SK-N-SH (cell line): Measurements from ENCODE around the gene PALM2AKAP2. TPM values are rescaled to one million over a fixed set of nuclear protein-coding genes. Genes with fewer than 3 reads are reported as not detected.

ENCODE experiments used
- CTCF ChIA-PET: fragments of 300-600, 350-600 bp; formaldehyde crosslinking; extraction: SDS; loops from one replicate; lab custom pipeline; 2021; lab: Yijun Ruan, JAX
- POLR2A ChIA-PET: fragments of 350-600 bp; sonication (Branson Sonifier 250); formaldehyde crosslinking; extraction: SDS; loops from one replicate; lab custom pipeline; 2020; ENCODE audit warnings: antibody characterized with exemption, inconsistent platforms; lab: Yijun Ruan, JAX
- DNase-seq: peaks from one replicate; pipeline ENCODE4 v3.0.0; 2012
- H2AFZ ChIP-seq: fragments of 200-600 bp; sonication (generic); 2 replicates; pipeline ENCODE4 v1.8.1; 2016; ENCODE audit warnings: antibody characterized with exemption, mild to moderate bottlenecking, low read depth
- H3F3A ChIP-seq: fragments of 200-600 bp; sonication (generic); replicated peaks from 2 replicates; pipeline ENCODE3; 2016; ENCODE audit warnings: antibody characterized with exemption, mild to moderate bottlenecking; ENCODE audit not compliant: insufficient read depth
- H3K27ac ChIP-seq, 2 experiments: fragments of 200-500 bp in 1 of 2; fragments of 200-600 bp in 1 of 2; sonication (Bioruptor generic) in 1 of 2; sonication (generic), shearing (Covaris generic) in 1 of 2; 2 replicates each; pipeline versions ENCODE4 v1.5.1 to v1.6.1; 2014 to 2016; ENCODE audit warnings: low read depth in 2 of 2, inconsistent platforms in 1 of 2, low read length in 1 of 2, mild to moderate bottlenecking in 1 of 2, mixed read lengths in 1 of 2
- H3K27me3 ChIP-seq: fragments of 200-600 bp; sonication (generic), shearing (Covaris generic); 2 replicates; pipeline ENCODE4 v1.6.1; 2016; ENCODE audit warnings: mixed run types; ENCODE audit not compliant: insufficient read depth
- H3K36me3 ChIP-seq, 2 experiments: fragments of 200-500 bp in 1 of 2; fragments of 200-600 bp in 1 of 2; sonication (Bioruptor generic) in 1 of 2; sonication (generic) in 1 of 2; replicated peaks in 1 of 2; 2 replicates each; pipeline versions ENCODE3 to v1.5.1; 2014 to 2016; ENCODE audit warnings: low read length in 1 of 2, mild to moderate bottlenecking in 1 of 2; ENCODE audit not compliant: insufficient read depth in 2 of 2, control insufficient read depth in 1 of 2
- H3K4me1 ChIP-seq, 2 experiments: fragments of 200-500 bp in 1 of 2; fragments of 200-600 bp in 1 of 2; sonication (Bioruptor generic) in 1 of 2; sonication (generic), shearing (Covaris generic) in 1 of 2; 2 replicates each; pipeline versions ENCODE4 v1.5.1 to v1.6.1; 2014 to 2016; ENCODE audit warnings: low read depth in 1 of 2, low read length in 1 of 2, mixed run types in 1 of 2; ENCODE audit not compliant: insufficient read depth in 2 of 2, control insufficient read depth in 1 of 2
- H3K4me2 ChIP-seq: fragments of 200-600 bp; sonication (generic), shearing (Covaris generic); 2 replicates; pipeline ENCODE4 v1.6.1; 2017; ENCODE audit warnings: mixed run types
- H3K4me3 ChIP-seq, 2 experiments: fragments of 200-500 bp in 1 of 2; fragments of 200-600 bp in 1 of 2; sonication (Bioruptor generic) in 1 of 2; sonication (generic), shearing (Covaris generic) in 1 of 2; 2 replicates each; pipeline versions ENCODE4 v1.5.1 to v1.8.1; 2014 to 2016; ENCODE audit warnings: low read depth in 2 of 2, inconsistent platforms in 1 of 2, low read length in 1 of 2, mild to moderate bottlenecking in 1 of 2, mixed read lengths in 1 of 2, moderate library complexity in 1 of 2
- H3K79me2 ChIP-seq: fragments of 200-600 bp; sonication (generic); 2 replicates; pipeline ENCODE4 v1.8.1; 2017; ENCODE audit warnings: mild to moderate bottlenecking; ENCODE audit not compliant: insufficient read depth
- H3K9ac ChIP-seq: fragments of 200-600 bp; sonication (generic); 2 replicates; pipeline ENCODE4 v1.6.1; 2017; ENCODE audit warnings: mixed run types
- H3K9me2 ChIP-seq: fragments of 200-600 bp; sonication (generic); 2 replicates; pipeline ENCODE4 v1.6.1; 2017; ENCODE audit warnings: mixed run types
- H3K9me3 ChIP-seq: fragments of 200-600 bp; sonication (generic); 2 replicates; pipeline ENCODE4 v1.6.1; 2017; ENCODE audit warnings: mixed run types, mild to moderate bottlenecking, moderate library complexity
- H4K20me1 ChIP-seq: fragments of 200-600 bp; sonication (generic); 2 replicates; pipeline ENCODE4 v1.6.1; 2017; ENCODE audit warnings: mild to moderate bottlenecking, mixed run types; ENCODE audit not compliant: insufficient read depth
- EP300 ChIP-seq, 2 experiments: IDR thresholded peaks; 2 replicates each; pipeline versions ENCODE4 v1.4.0 to v1.6.1; 2012; ENCODE audit warnings: borderline replicate concordance in 1 of 2, low read depth in 1 of 2, low read length in 1 of 2
- EZH2phosphoT487 ChIP-seq: fragments of 200-600 bp; sonication (generic); IDR thresholded peaks from 2 replicates; pipeline ENCODE4 v1.6.1; 2017; ENCODE audit warnings: low read depth, mixed run types, mild to moderate bottlenecking, antibody characterized with exemption, moderate library complexity, borderline replicate concordance
- FOSL2 ChIP-seq: IDR thresholded peaks from 2 replicates; pipeline ENCODE4 v1.4.0; 2012; ENCODE audit warnings: low read depth, mild to moderate bottlenecking, moderate library complexity, borderline replicate concordance
- GABPA ChIP-seq: IDR thresholded peaks from 2 replicates; pipeline ENCODE4 v1.4.0; 2012; ENCODE audit warnings: low read depth, mild to moderate bottlenecking
- GATA2 ChIP-seq: sonication (generic); formaldehyde crosslinking; IDR thresholded peaks from 2 replicates; pipeline ENCODE4 v1.5.0; 2020; ENCODE audit warnings: mild to moderate bottlenecking, missing genetic modification reagents
- JUND ChIP-seq: IDR thresholded peaks from 2 replicates; pipeline ENCODE4 v1.4.0; 2012
- MEF2A ChIP-seq: IDR thresholded peaks from 2 replicates; pipeline ENCODE4 v1.4.0; 2012; ENCODE audit warnings: low read depth, borderline replicate concordance
- MXI1 ChIP-seq: IDR thresholded peaks from 2 replicates; pipeline ENCODE4 v1.6.1; 2012; ENCODE audit warnings: mild to moderate bottlenecking, low read depth, low read length, improper control_type of control experiment
- RAD21 ChIP-seq: IDR thresholded peaks from 2 replicates; pipeline ENCODE4 v1.6.1; 2012; ENCODE audit warnings: mild to moderate bottlenecking, low read length
- RCOR1 ChIP-seq: fragments of 150-350 bp; IDR thresholded peaks from 2 replicates; pipeline ENCODE4 v1.6.1; 2017; ENCODE audit warnings: antibody characterized with exemption, low read length
- RFX5 ChIP-seq: IDR thresholded peaks from 2 replicates; pipeline ENCODE4 v1.6.1; 2012; ENCODE audit warnings: mild to moderate bottlenecking, improper control_type of control experiment, low read length
- SIN3A ChIP-seq: IDR thresholded peaks from 2 replicates; pipeline ENCODE4 v1.6.1; 2012; ENCODE audit warnings: low read depth, mild to moderate bottlenecking, low read length, moderate library complexity, borderline replicate concordance
- TAF1 ChIP-seq: IDR thresholded peaks from 2 replicates; pipeline ENCODE4 v1.6.1; 2012; ENCODE audit warnings: low read depth, mild to moderate bottlenecking, low read length, moderate library complexity, borderline replicate concordance
- TCF12 ChIP-seq: IDR thresholded peaks from 2 replicates; pipeline ENCODE4 v1.4.0; 2012
- YY1 ChIP-seq: IDR thresholded peaks from 2 replicates; pipeline ENCODE4 v1.4.0; 2012; ENCODE audit warnings: low read depth, mild to moderate bottlenecking
- WGBS: methylation state at CpG from one replicate; pipeline ENCODE4 v1.1.6; 2017; ENCODE audit warnings: low lambda C conversion rate; 5-methylcytosine and 5-hydroxymethylcytosine counted together
- polyA plus RNA-seq, 3 experiments: library from polyadenylated mRNA; depleted of rRNA; stranded (reverse); fragments of >200 nt; gene quantifications; 2 replicates each; pipeline ENCODE4 v1.2.3, GENCODE V29; 2012
- TF ChIP-seq, protein P1 (sequence below): fragments of 150-350 bp; IDR thresholded peaks from 2 replicates; pipeline ENCODE4 v1.6.1; 2016; ENCODE audit warnings: mild to moderate bottlenecking, low read depth, low read length
- TF ChIP-seq, protein P2 (sequence below): IDR thresholded peaks from 2 replicates; pipeline ENCODE4 v1.6.1; 2012; ENCODE audit warnings: mild to moderate bottlenecking, low read depth, low read length, moderate library complexity
- TF ChIP-seq, protein P3 (sequence below): IDR thresholded peaks from 2 replicates; pipeline ENCODE4 v1.4.0; 2012; ENCODE audit warnings: low read depth, borderline replicate concordance
- TF ChIP-seq, protein P4 (sequence below): IDR thresholded peaks from 2 replicates; pipeline ENCODE4 v1.4.0; 2012; ENCODE audit warnings: low read depth

The PALM2AKAP2 gene
- polyA plus RNA-seq, 1 of the 3 experiments (the other 2 are of a cell fraction), result 4.3 TPM

DNA sequence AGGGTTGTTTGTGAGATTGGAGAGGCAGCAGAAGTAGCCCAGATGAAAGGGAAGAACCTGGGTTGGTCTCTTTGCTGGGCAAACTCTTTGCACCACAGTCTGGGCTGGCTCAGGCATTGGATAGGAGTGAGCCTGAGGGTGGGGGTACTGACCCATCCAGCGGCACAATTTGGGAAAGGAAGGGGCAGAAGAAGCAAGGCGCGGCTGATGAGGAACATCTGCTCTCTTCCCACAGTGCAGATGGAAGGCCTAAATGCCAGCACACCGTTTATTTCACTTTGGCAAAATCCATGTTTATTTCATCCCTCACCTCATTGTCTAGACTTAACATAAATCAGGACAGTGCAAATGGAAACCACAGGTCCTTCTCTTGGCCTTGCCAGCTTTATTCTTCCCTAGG, 32.3 kb downstream of the PALM2AKAP2 start:
- no peaks in the 10 kb centered on the region for H3K9me3 ChIP-seq
- H3K4me1 ChIP-seq, result peaks cover 0 to 20% of the 10 kb centered on the region in 2 experiments; a peak in 2 of 4 replicates
- CTCF ChIA-PET, result no interaction called here
- H3K4me3 ChIP-seq, result no peak overlapping the region
- H3K36me3 ChIP-seq, result no peaks in the 10 kb centered on the region
- POLR2A ChIA-PET, result no interaction called here
- 64% methylated on average over 4 of the region's 4 CpGs for WGBS
- TF ChIP-seq YY1, result no peak
- TF ChIP-seq EP300 (IDR thresholded peaks at IDR 0.05; ENCODE audit: borderline replicate concordance in 1 of 2, low read depth in 1 of 2, low read length in 1 of 2), result no peak
- no peak for TF ChIP-seq GATA2 (CRISPR knock-in tag)
- no peak for TF ChIP-seq RCOR1
- TF ChIP-seq GABPA, result no peak
- TF ChIP-seq, protein P1, sequence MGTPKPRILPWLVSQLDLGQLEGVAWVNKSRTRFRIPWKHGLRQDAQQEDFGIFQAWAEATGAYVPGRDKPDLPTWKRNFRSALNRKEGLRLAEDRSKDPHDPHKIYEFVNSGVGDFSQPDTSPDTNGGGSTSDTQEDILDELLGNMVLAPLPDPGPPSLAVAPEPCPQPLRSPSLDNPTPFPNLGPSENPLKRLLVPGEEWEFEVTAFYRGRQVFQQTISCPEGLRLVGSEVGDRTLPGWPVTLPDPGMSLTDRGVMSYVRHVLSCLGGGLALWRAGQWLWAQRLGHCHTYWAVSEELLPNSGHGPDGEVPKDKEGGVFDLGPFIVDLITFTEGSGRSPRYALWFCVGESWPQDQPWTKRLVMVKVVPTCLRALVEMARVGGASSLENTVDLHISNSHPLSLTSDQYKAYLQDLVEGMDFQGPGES, result no peak
- no peak for TF ChIP-seq EZH2phosphoT487
- TF ChIP-seq MEF2A, result no peak
- TF ChIP-seq SIN3A, result no peak
- no peak overlapping the region for H2AFZ ChIP-seq
- peaks cover 73% of the 10 kb centered on the region for H3K79me2 ChIP-seq
- no peak overlapping the region for H3K4me2 ChIP-seq
- no peaks in the 10 kb centered on the region for H4K20me1 ChIP-seq
- H3K27me3 ChIP-seq, result no peaks in the 10 kb centered on the region
- peaks cover 25% of the 10 kb centered on the region for H3F3A ChIP-seq
- no peak overlapping the region for H3K9ac ChIP-seq
- no peak for DNase-seq
- peak overlapping the region in 1 of 2 experiments; percentile 100; a peak in 1 of 4 replicates for H3K27ac ChIP-seq
- H3K9me2 ChIP-seq, result no peaks in the 10 kb centered on the region

DNA sequence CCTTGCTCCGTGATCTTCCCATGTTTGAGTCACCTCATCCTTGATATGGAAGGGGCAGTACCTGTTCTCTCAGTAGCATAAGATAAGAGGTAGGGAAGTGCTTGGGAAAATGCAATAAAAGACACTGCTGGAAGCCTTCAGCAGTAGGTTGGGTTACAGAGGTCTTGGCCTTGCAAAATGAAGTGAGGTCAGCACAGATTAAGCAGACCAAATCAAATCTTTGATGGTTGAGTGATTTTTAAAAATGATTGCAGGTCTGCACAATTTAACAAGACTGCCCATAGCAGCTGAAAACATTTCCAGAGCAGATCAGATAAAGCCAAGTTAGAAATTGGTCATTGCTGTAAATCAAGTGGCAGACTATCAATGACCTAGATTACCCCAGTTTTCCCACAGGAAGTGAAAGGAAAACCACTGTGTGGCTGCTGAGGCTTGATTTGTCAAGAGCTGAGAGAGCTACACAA, 32.9 kb downstream of the PALM2AKAP2 start:
- no peaks in the 10 kb centered on the region for H3K27me3 ChIP-seq
- no peak overlapping the region for H3K4me3 ChIP-seq
- no peak for DNase-seq
- H3K4me1 ChIP-seq, result peaks cover 0 to 24% of the 10 kb centered on the region in 2 experiments; a peak in 2 of 4 replicates
- ChIA-PET POLR2A (no interaction called here), CTCF (no interaction called here)
- no peaks in the 10 kb centered on the region for H4K20me1 ChIP-seq
- H3K9ac ChIP-seq, result no peak overlapping the region
- peaks cover 68% of the 10 kb centered on the region for H3K79me2 ChIP-seq
- H3K36me3 ChIP-seq, result no peaks in the 10 kb centered on the region
- 50% methylated on average over 1 of the region's 1 CpG for WGBS
- no peak overlapping the region for H2AFZ ChIP-seq
- peak overlapping the region in 1 of 2 experiments; percentile 100; a peak in 1 of 4 replicates for H3K27ac ChIP-seq
- H3K9me3 ChIP-seq, result no peaks in the 10 kb centered on the region
- no peak for TF ChIP-seq GATA2 (CRISPR knock-in tag)
- no peak for TF ChIP-seq EZH2phosphoT487
- no peak for TF ChIP-seq YY1
- TF ChIP-seq TAF1, result no peak
- TF ChIP-seq RAD21, result no peak
- TF ChIP-seq FOSL2, result no peak
- TF ChIP-seq, protein P2, sequence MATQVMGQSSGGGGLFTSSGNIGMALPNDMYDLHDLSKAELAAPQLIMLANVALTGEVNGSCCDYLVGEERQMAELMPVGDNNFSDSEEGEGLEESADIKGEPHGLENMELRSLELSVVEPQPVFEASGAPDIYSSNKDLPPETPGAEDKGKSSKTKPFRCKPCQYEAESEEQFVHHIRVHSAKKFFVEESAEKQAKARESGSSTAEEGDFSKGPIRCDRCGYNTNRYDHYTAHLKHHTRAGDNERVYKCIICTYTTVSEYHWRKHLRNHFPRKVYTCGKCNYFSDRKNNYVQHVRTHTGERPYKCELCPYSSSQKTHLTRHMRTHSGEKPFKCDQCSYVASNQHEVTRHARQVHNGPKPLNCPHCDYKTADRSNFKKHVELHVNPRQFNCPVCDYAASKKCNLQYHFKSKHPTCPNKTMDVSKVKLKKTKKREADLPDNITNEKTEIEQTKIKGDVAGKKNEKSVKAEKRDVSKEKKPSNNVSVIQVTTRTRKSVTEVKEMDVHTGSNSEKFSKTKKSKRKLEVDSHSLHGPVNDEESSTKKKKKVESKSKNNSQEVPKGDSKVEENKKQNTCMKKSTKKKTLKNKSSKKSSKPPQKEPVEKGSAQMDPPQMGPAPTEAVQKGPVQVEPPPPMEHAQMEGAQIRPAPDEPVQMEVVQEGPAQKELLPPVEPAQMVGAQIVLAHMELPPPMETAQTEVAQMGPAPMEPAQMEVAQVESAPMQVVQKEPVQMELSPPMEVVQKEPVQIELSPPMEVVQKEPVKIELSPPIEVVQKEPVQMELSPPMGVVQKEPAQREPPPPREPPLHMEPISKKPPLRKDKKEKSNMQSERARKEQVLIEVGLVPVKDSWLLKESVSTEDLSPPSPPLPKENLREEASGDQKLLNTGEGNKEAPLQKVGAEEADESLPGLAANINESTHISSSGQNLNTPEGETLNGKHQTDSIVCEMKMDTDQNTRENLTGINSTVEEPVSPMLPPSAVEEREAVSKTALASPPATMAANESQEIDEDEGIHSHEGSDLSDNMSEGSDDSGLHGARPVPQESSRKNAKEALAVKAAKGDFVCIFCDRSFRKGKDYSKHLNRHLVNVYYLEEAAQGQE, result no peak
- TF ChIP-seq, protein P3, sequence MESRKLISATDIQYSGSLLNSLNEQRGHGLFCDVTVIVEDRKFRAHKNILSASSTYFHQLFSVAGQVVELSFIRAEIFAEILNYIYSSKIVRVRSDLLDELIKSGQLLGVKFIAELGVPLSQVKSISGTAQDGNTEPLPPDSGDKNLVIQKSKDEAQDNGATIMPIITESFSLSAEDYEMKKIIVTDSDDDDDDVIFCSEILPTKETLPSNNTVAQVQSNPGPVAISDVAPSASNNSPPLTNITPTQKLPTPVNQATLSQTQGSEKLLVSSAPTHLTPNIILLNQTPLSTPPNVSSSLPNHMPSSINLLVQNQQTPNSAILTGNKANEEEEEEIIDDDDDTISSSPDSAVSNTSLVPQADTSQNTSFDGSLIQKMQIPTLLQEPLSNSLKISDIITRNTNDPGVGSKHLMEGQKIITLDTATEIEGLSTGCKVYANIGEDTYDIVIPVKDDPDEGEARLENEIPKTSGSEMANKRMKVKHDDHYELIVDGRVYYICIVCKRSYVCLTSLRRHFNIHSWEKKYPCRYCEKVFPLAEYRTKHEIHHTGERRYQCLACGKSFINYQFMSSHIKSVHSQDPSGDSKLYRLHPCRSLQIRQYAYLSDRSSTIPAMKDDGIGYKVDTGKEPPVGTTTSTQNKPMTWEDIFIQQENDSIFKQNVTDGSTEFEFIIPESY, result no peak
- TF ChIP-seq, protein P4, sequence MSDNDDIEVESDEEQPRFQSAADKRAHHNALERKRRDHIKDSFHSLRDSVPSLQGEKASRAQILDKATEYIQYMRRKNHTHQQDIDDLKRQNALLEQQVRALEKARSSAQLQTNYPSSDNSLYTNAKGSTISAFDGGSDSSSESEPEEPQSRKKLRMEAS, result no peak
- TF ChIP-seq JUND, result no peak
- no peak for TF ChIP-seq SIN3A
- TF ChIP-seq RFX5, result no peak
- TF ChIP-seq EP300 (IDR thresholded peaks at IDR 0.05; ENCODE audit: borderline replicate concordance in 1 of 2, low read depth in 1 of 2, low read length in 1 of 2), result no peak
- no peak for TF ChIP-seq MXI1
- no peak for TF ChIP-seq TCF12
- no peak for TF ChIP-seq MEF2A
- no peak overlapping the region for H3K4me2 ChIP-seq
- H3F3A ChIP-seq, result peaks cover 31% of the 10 kb centered on the region
- no peaks in the 10 kb centered on the region for H3K9me2 ChIP-seq
